OCI-LY1 (cell line): ENCODE measurements around the gene UNC13A.

Experiments used
- H2AFZ ChIP-seq: fragments of 200-600 bp; sonication (generic), shearing (Covaris generic); 2 replicates; pipeline ENCODE4 v1.6.0; 2014; ENCODE audit warnings: antibody characterized with exemption, mild to moderate bottlenecking, low read length
- H3F3A ChIP-seq: fragments of 200-600 bp; sonication (generic), shearing (Covaris generic); 2 replicates; pipeline ENCODE4 v1.6.0; 2014; ENCODE audit warnings: mild to moderate bottlenecking, antibody characterized with exemption, low read length, moderate library complexity; ENCODE audit not compliant: insufficient read depth
- H3K27ac ChIP-seq: fragments of 200-600 bp; sonication (generic); 2 replicates; pipeline ENCODE4 v1.5.1; 2014; ENCODE audit warnings: low read length, mixed run types, mild to moderate bottlenecking, low read depth; ENCODE audit not compliant: poor library complexity, severe bottlenecking
- H3K27me3 ChIP-seq: fragments of 200-600 bp; sonication (generic); 2 replicates; pipeline ENCODE4 v1.6.0; 2014; ENCODE audit warnings: antibody characterized with exemption, mild to moderate bottlenecking, low read length, moderate library complexity; ENCODE audit not compliant: insufficient read depth
- H3K36me3 ChIP-seq: fragments of 200-600 bp; sonication (generic); 2 replicates; pipeline ENCODE4 v1.6.1; 2014; ENCODE audit warnings: mild to moderate bottlenecking, antibody characterized with exemption, low read length, moderate library complexity, mixed read lengths; ENCODE audit not compliant: insufficient read depth
- H3K4me1 ChIP-seq: fragments of 200-600 bp; sonication (generic); 2 replicates; pipeline ENCODE4 v1.5.1; 2014; ENCODE audit warnings: mild to moderate bottlenecking, low read length, moderate library complexity; ENCODE audit not compliant: insufficient read depth, severe bottlenecking
- H3K4me2 ChIP-seq: fragments of 200-600 bp; sonication (generic), shearing (Covaris generic); 2 replicates; pipeline ENCODE4 v1.6.1; 2014; ENCODE audit warnings: low read length
- H3K4me3 ChIP-seq: fragments of 200-600 bp; sonication (generic); 2 replicates; pipeline ENCODE4 v1.5.1; 2014; ENCODE audit warnings: low read length, low read depth, mild to moderate bottlenecking, mixed read lengths; ENCODE audit not compliant: poor library complexity, severe bottlenecking
- H3K79me2 ChIP-seq: fragments of 200-600 bp; shearing (Covaris generic); 2 replicates; pipeline ENCODE4 v1.6.1; 2016; ENCODE audit warnings: mixed run types, low read length, mixed read lengths; ENCODE audit not compliant: insufficient read depth
- H3K9ac ChIP-seq: fragments of 200-600 bp; sonication (generic), shearing (Covaris generic); 2 replicates; pipeline ENCODE4 v1.6.1; 2014; ENCODE audit warnings: mild to moderate bottlenecking, low read length, mixed read lengths
- H3K9me2 ChIP-seq: fragments of 200-600 bp; sonication (generic), shearing (Covaris generic); 2 replicates; pipeline ENCODE4 v1.6.1; 2014; ENCODE audit warnings: low read depth, mild to moderate bottlenecking, low read length, mixed read lengths
- H3K9me3 ChIP-seq: fragments of 200-600 bp; shearing (Covaris generic); 2 replicates; pipeline ENCODE4 v1.6.1; 2014; ENCODE audit warnings: low read length, mixed read lengths
- H4K20me1 ChIP-seq: fragments of 200-600 bp; sonication (generic), shearing (Covaris generic); 2 replicates; pipeline ENCODE4 v1.6.0; 2016; ENCODE audit warnings: mild to moderate bottlenecking, low read length; ENCODE audit not compliant: insufficient read depth
- EZH2 ChIP-seq: fragments of 200-600 bp; sonication (generic), shearing (Covaris generic); IDR thresholded peaks from 2 replicates; pipeline ENCODE4 v1.8.0; 2017; ENCODE audit warnings: borderline replicate concordance, mixed run types, mild to moderate bottlenecking, antibody characterized with exemption, low read length, moderate library complexity, mixed read lengths
- TF ChIP-seq, protein P1 (sequence below): fragments of 200-600 bp; sonication (generic), shearing (Covaris generic); IDR thresholded peaks from 2 replicates; pipeline ENCODE4 v1.5.1; 2017; ENCODE audit warnings: mild to moderate bottlenecking, antibody characterized with exemption, low read length, moderate library complexity, mixed read lengths

The UNC13A gene

DNA sequence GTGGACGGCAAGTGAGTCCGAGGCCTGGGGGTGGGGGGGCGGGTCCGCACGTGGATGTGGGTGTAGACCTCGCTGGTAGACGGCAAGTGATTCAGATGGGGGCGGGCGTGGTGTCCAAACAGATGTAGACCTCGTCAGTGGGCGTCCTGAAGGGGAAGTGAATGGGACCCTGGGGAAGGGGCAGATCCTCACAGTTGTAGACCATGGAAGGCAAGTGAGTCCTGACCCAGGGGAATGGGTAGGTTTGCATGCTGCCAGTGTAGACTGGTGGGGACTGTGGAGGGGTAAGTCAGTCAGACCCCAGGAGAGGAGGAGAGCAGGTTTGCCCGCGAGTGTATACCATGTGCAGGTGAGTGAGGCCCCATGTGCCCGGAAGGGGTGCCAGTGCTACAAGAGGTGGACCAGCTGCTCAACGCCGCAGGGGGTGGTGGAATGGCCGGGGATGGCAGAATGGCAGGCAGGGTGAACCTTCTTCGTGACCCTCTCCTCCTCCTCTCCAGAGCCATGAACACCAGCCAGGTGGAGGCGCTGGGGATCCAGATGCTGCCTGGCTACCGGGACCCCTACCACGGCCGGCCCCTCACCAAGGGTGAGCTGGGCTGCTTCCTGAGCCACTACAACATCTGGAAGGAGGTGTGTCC, 110.6 kb downstream of the UNC13A start:
- H3K36me3 ChIP-seq, result peaks cover 60% of the 10 kb centered on the region
- no peaks in the 10 kb centered on the region for H4K20me1 ChIP-seq
- H3K9me3 ChIP-seq, result no peaks in the 10 kb centered on the region
- no peak overlapping the region for H3K9ac ChIP-seq
- no peaks in the 10 kb centered on the region for H3K4me1 ChIP-seq
- H3K27me3 ChIP-seq, result no peaks in the 10 kb centered on the region
- H3K4me3 ChIP-seq, result no peak overlapping the region
- H3K4me2 ChIP-seq, result no peak overlapping the region
- TF ChIP-seq, protein P1, sequence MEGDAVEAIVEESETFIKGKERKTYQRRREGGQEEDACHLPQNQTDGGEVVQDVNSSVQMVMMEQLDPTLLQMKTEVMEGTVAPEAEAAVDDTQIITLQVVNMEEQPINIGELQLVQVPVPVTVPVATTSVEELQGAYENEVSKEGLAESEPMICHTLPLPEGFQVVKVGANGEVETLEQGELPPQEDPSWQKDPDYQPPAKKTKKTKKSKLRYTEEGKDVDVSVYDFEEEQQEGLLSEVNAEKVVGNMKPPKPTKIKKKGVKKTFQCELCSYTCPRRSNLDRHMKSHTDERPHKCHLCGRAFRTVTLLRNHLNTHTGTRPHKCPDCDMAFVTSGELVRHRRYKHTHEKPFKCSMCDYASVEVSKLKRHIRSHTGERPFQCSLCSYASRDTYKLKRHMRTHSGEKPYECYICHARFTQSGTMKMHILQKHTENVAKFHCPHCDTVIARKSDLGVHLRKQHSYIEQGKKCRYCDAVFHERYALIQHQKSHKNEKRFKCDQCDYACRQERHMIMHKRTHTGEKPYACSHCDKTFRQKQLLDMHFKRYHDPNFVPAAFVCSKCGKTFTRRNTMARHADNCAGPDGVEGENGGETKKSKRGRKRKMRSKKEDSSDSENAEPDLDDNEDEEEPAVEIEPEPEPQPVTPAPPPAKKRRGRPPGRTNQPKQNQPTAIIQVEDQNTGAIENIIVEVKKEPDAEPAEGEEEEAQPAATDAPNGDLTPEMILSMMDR, result no peak
- TF ChIP-seq EZH2, result no peak
- no peaks in the 10 kb centered on the region for H3K79me2 ChIP-seq
- H2AFZ ChIP-seq, result no peak overlapping the region
- H3K27ac ChIP-seq, result no peak overlapping the region
- no peaks in the 10 kb centered on the region for H3F3A ChIP-seq
- H3K9me2 ChIP-seq, result no peaks in the 10 kb centered on the region

DNA sequence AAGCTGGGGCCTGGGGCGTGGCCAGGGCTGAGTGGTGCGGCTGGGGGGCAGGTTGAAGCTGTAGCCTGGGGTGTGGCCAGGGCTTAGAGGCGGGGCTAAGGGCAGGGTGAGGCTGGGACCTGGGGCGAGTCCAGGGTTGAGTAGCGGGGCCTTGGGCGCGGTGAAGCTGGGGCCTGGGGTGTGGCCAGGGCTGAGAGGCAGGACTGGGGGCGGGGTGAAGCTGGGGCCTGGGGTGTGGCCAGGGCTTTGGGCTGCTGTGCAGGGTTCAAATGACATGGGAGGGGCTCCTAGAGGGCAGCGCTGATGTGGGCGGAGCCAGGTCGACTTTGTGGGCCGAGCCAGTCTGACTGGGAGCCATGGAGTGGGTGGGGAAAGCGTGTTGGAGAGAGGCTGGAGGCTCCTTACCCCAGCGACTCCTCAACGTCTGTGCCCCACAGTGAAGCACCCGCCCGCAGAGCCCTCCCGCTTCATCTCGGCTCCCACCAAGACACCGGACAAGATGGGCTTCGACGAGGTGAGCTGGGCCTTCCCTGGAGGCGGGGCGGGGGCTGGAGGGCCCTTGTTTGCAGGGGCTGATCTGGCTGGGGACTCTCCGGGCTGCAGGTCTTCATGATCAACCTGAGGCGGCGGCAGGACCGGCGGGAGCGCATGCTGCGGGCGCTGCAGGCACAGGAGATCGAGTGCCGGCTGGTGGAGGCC, 111.2 kb downstream of the UNC13A start:
- H3K4me1 ChIP-seq, result no peaks in the 10 kb centered on the region
- H3K9ac ChIP-seq, result no peak overlapping the region
- H3F3A ChIP-seq, result no peaks in the 10 kb centered on the region
- no peak for TF ChIP-seq EZH2
- TF ChIP-seq, protein P1, result no peak
- H3K9me3 ChIP-seq, result no peaks in the 10 kb centered on the region
- no peaks in the 10 kb centered on the region for H4K20me1 ChIP-seq
- H2AFZ ChIP-seq, result no peak overlapping the region
- no peaks in the 10 kb centered on the region for H3K27me3 ChIP-seq
- no peaks in the 10 kb centered on the region for H3K9me2 ChIP-seq
- H3K79me2 ChIP-seq, result no peaks in the 10 kb centered on the region
- no peak overlapping the region for H3K27ac ChIP-seq
- H3K4me3 ChIP-seq, result no peak overlapping the region
- H3K4me2 ChIP-seq, result no peak overlapping the region
- H3K36me3 ChIP-seq, result peaks cover 58% of the 10 kb centered on the region

DNA sequence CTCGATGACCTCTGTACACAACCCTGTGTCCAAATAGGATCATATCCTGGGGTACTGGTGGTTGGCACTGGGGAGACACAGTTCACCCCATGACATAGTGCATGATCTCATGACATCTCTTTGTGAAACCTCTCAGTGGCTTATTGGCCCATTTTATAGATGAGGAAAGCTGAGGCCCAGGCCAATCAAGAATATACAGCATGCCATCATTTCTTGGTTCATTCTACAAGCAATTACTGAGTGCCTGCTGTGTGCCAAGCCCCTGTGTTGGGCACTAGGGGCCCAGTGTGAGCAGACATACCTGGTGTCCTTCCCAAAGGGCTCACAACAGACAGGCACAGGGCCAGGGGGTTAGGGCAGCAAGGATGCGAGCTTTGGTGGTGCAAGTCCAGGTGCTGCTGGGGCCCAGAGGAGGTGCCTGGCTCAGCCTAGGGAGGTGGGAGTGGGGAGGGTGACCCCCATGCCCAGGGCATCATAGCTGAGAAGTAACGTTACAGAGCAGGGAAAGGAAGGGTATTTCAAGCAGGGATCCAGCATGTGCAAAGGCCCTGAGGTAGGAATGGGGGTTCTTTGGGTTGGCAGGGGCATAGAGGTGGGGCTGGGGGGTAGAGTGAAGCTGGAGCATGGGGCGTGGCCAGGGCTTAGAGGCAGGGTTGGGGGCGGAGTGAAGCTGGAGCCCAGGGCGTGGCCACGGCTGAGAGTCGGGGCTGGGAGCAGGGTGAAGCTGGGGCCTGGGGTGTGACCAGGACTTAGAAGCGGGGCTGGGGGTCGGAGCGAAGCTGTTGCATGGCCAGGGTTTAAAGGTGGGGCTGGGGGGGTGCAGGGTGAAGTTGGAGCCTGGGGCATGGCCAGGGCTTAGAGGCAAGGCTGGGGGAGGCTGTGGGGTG, 112.0 kb downstream of the UNC13A start:
- no peaks in the 10 kb centered on the region for H3K79me2 ChIP-seq
- no peaks in the 10 kb centered on the region for H3K9me3 ChIP-seq
- H2AFZ ChIP-seq, result no peak overlapping the region
- H3K9me2 ChIP-seq, result no peaks in the 10 kb centered on the region
- H3K36me3 ChIP-seq, result peaks cover 56% of the 10 kb centered on the region
- no peaks in the 10 kb centered on the region for H3K27me3 ChIP-seq
- TF ChIP-seq, protein P1, result no peak
- no peak for TF ChIP-seq EZH2
- H4K20me1 ChIP-seq, result no peaks in the 10 kb centered on the region
- H3K9ac ChIP-seq, result no peak overlapping the region
- H3K4me3 ChIP-seq, result no peak overlapping the region
- no peaks in the 10 kb centered on the region for H3F3A ChIP-seq
- no peak overlapping the region for H3K27ac ChIP-seq
- no peaks in the 10 kb centered on the region for H3K4me1 ChIP-seq
- H3K4me2 ChIP-seq, result no peak overlapping the region
